SK-N-SH treated with all-trans-retinoic acid at 6 μM for 48 hours (cell line): ENCODE results near the gene PRSS33.

Experiments
- ATAC-seq: fragments of 200-7000 bp; cut with Tn5 transposase; 3 replicates; pipeline ENCODE4 v1.9.1; 2020; ENCODE audit warnings: mild to moderate bottlenecking, moderate library complexity
- ARNTL ChIP-seq: fragments of 450-650 bp; formaldehyde crosslinking; IDR thresholded peaks from 2 replicates; pipeline ENCODE4 v1.5.0; 2020; ENCODE audit warnings: low read depth, mild to moderate bottlenecking, moderate library complexity, borderline replicate concordance
- BACH2 ChIP-seq: fragments of 250-450 bp; sonication (Bioruptor Pico); IDR thresholded peaks from 2 replicates; pipeline ENCODE4 v1.9.0; 2021; ENCODE audit warnings: mild to moderate bottlenecking, borderline replicate concordance
- CREB5 ChIP-seq: fragments of 250-450 bp; sonication (Bioruptor Pico); IDR thresholded peaks from 2 replicates; pipeline ENCODE4 v1.5.1; 2020; ENCODE audit warnings: low read depth, mild to moderate bottlenecking, moderate library complexity
- CSDC2 ChIP-seq: fragments of 250-450 bp; sonication (Bioruptor Pico); IDR thresholded peaks from 2 replicates; pipeline ENCODE4 v1.5.0; 2020; ENCODE audit warnings: mild to moderate bottlenecking, moderate library complexity
- CSRNP3 ChIP-seq: fragments of 250-450 bp; sonication (Bioruptor Pico); IDR thresholded peaks from 2 replicates; pipeline ENCODE4 v1.5.1; 2021; ENCODE audit warnings: mild to moderate bottlenecking, moderate library complexity
- ESRRG ChIP-seq: fragments of 250-450 bp; sonication (Bioruptor Pico); IDR thresholded peaks from 2 replicates; pipeline ENCODE4 v1.6.1; 2021; ENCODE audit warnings: mild to moderate bottlenecking
- GLIS3 ChIP-seq: fragments of 250-450 bp; sonication (Bioruptor Pico); IDR thresholded peaks from 2 replicates; pipeline ENCODE4 v1.5.0; 2020; ENCODE audit warnings: mild to moderate bottlenecking, moderate library complexity
- OSR1 ChIP-seq: fragments of 250-450 bp; sonication (Bioruptor Pico); IDR thresholded peaks from 2 replicates; pipeline ENCODE4 v1.8.0; 2022; ENCODE audit warnings: moderate library complexity, mild to moderate bottlenecking, inconsistent platforms
- POU6F1 ChIP-seq: fragments of 250-450 bp; sonication (Bioruptor Pico); IDR thresholded peaks from 2 replicates; pipeline ENCODE4 v1.8.0; 2021; ENCODE audit warnings: low read depth, mild to moderate bottlenecking, moderate library complexity, borderline replicate concordance
- PPARA ChIP-seq: fragments of 250-450 bp; sonication (Bioruptor Pico); IDR thresholded peaks from 2 replicates; pipeline ENCODE4 v1.5.0; 2020; ENCODE audit warnings: mild to moderate bottlenecking, borderline replicate concordance
- RARB ChIP-seq: fragments of 250-450 bp; sonication (Bioruptor Pico); IDR thresholded peaks from 2 replicates; pipeline ENCODE4 v1.8.0; 2021; ENCODE audit warnings: mild to moderate bottlenecking, moderate library complexity
- TCF4 ChIP-seq: fragments of 250-450 bp; sonication (Bioruptor Pico); IDR thresholded peaks from 2 replicates; pipeline ENCODE4 v1.8.0; 2021; ENCODE audit warnings: mild to moderate bottlenecking, moderate library complexity, borderline replicate concordance
- TSHZ2 ChIP-seq: fragments of 250-450 bp; sonication (Bioruptor Pico); IDR thresholded peaks from 2 replicates; pipeline ENCODE4 v1.5.0; 2020; ENCODE audit warnings: mild to moderate bottlenecking, moderate library complexity
- ZFP30 ChIP-seq: fragments of 450-650 bp; formaldehyde crosslinking; IDR thresholded peaks from 2 replicates; pipeline ENCODE4 v1.5.0; 2022; ENCODE audit warnings: mild to moderate bottlenecking, moderate library complexity
- ZNF565 ChIP-seq: fragments of 450-650 bp; formaldehyde crosslinking; conservative IDR thresholded peaks from 2 replicates; pipeline ENCODE4 v1.5.0; 2020; ENCODE audit warnings: low read depth, mild to moderate bottlenecking, moderate library complexity
- ZNF8 ChIP-seq: fragments of 450-650 bp; formaldehyde crosslinking; IDR thresholded peaks from 2 replicates; pipeline ENCODE4 v1.5.0; 2020; ENCODE audit warnings: mild to moderate bottlenecking, moderate library complexity

Gene PRSS33

GRCh38 chr16:2734844-2735515, 52.4 kb downstream of the PRSS33 start:
- TF ChIP-seq BACH2 (CRISPR knock-in tag) (no peak), TSHZ2 (no peak), ZNF8 (CRISPR knock-in tag) (no peak), ARNTL (no peak), RARB (no peak), ESRRG (CRISPR knock-in tag) (no peak), OSR1 (CRISPR knock-in tag) (no peak), CREB5 (CRISPR knock-in tag) (no peak), CSRNP3 (CRISPR knock-in tag) (no peak), GLIS3 (CRISPR knock-in tag) (no peak), TCF4 (CRISPR knock-in tag) (no peak), ZNF565 (no peak), CSDC2 (CRISPR knock-in tag) (no peak), POU6F1 (no peak), PPARA (CRISPR knock-in tag) (no peak), ZFP30 (CRISPR knock-in tag) (no peak)
- no peak for ATAC-seq
